Vagina (tissue), 2 donors: ENCODE data around the gene GSTO2. TPM values are rescaled to one million over a fixed set of nuclear protein-coding genes. Genes with fewer than 3 reads are reported as not detected.
A peak's percentile ranks its signal among the peaks of the same experiment; 100 is the strongest.

Experiments
- DNase-seq, 2 donors: peaks; one replicate each; pipeline ENCODE4 v3.0.0-alpha.2; 2017; ENCODE audit errors: extremely low spot score in 2 of 2
- H3K27ac ChIP-seq: fragments of 200-600 bp; sonication (generic); one replicate; pipeline ENCODE4 v1.5.1; 2019
- H3K27me3 ChIP-seq: fragments of 200-600 bp; sonication (generic); one replicate; pipeline ENCODE4 v1.5.1; 2019
- H3K36me3 ChIP-seq, 2 donors: fragments of 200-600 bp; sonication (generic); one replicate each; pipeline ENCODE4 v1.5.1; 2017 to 2019
- H3K4me1 ChIP-seq: fragments of 200-600 bp; sonication (generic); one replicate; pipeline ENCODE4 v1.5.1; 2019
- H3K4me3 ChIP-seq, 2 donors: fragments of 200-600 bp; sonication (generic); 1 replicate in 1 of 2; 2 replicates in 1 of 2; pipeline ENCODE4 v1.5.1; 2016 to 2019
- H3K9me3 ChIP-seq: fragments of 200-600 bp; sonication (generic); one replicate; pipeline ENCODE4 v1.5.1; 2019
- POLR2A ChIP-seq, 2 donors: fragments of 450-650 bp; IDR thresholded peaks; one replicate each; pipeline ENCODE4 v1.6.1; 2017; ENCODE audit warnings: antibody characterized with exemption in 2 of 2, mild to moderate bottlenecking in 2 of 2, moderate library complexity in 2 of 2
- POLR2AphosphoS5 ChIP-seq, 2 donors: sonication (generic); formaldehyde crosslinking; IDR thresholded peaks; one replicate each; pipeline ENCODE4 v1.9.0; 2017; ENCODE audit warnings: antibody characterized with exemption in 2 of 2, mild to moderate bottlenecking in 2 of 2, low read depth in 1 of 2; ENCODE audit not compliant: insufficient read depth in 1 of 2
- intact Hi-C: fragments of 100-400 bp; cut with DNase I; formaldehyde crosslinking; loops from one replicate; pipeline ENCODE4 v1.15.1; 2023
- total RNA-seq: library from RNA; depleted of rRNA; stranded (reverse); fragments of >200 nt; gene quantifications from one replicate; pipeline ENCODE4 v1.2.3, GENCODE V29; 2016
- TF ChIP-seq, protein P1 (sequence below), 3 experiments: fragments of 450-650 bp in 2 of 3; fragments of 200-600 bp in 1 of 3; sonication (generic) in 1 of 3; IDR thresholded peaks; one replicate each; pipeline ENCODE4 v1.5.1; 2017 to 2019; ENCODE audit warnings: antibody characterized with exemption in 3 of 3, mild to moderate bottlenecking in 2 of 3, moderate library complexity in 2 of 3

The GSTO2 gene
- total RNA-seq, 1 donor from 2014 or later, result 13.8 TPM

DNA sequence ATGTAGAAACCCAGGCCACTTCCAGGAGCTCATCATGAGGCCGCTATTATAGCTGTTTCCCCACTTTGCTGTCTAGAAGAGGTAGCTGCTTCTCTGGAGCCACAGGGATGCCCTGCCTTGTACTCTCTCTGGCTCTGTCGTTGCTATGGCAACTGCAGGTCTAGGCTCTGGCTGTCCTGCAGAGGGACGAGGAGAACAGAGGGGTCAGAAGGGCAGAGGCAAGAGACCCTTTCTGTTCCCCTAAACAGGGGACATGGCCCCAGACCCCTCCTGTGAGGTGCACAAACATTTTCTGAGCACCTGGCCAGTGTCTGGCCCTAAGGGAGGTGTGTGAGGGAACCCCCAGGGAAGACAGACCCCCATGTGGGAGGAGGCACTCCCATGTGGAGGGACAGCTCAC, 37.9 kb downstream of the GSTO2 start:
- no peak for TF ChIP-seq POLR2A (IDR thresholded peaks at IDR 0.05)
- TF ChIP-seq, protein P1, sequence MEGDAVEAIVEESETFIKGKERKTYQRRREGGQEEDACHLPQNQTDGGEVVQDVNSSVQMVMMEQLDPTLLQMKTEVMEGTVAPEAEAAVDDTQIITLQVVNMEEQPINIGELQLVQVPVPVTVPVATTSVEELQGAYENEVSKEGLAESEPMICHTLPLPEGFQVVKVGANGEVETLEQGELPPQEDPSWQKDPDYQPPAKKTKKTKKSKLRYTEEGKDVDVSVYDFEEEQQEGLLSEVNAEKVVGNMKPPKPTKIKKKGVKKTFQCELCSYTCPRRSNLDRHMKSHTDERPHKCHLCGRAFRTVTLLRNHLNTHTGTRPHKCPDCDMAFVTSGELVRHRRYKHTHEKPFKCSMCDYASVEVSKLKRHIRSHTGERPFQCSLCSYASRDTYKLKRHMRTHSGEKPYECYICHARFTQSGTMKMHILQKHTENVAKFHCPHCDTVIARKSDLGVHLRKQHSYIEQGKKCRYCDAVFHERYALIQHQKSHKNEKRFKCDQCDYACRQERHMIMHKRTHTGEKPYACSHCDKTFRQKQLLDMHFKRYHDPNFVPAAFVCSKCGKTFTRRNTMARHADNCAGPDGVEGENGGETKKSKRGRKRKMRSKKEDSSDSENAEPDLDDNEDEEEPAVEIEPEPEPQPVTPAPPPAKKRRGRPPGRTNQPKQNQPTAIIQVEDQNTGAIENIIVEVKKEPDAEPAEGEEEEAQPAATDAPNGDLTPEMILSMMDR (IDR thresholded peaks at IDR 0.05), result no peak
- DNase-seq, result no peak
- intact Hi-C loops, result no loop called here
- peaks cover 33% of the 10 kb centered on the region for H3K4me1 ChIP-seq
- no peak overlapping the region for H3K4me3 ChIP-seq
- no peaks in the 10 kb centered on the region for H3K9me3 ChIP-seq
- no peaks in the 10 kb centered on the region for H3K36me3 ChIP-seq
- no peak overlapping the region for H3K27ac ChIP-seq
- no peaks in the 10 kb centered on the region for H3K27me3 ChIP-seq

DNA sequence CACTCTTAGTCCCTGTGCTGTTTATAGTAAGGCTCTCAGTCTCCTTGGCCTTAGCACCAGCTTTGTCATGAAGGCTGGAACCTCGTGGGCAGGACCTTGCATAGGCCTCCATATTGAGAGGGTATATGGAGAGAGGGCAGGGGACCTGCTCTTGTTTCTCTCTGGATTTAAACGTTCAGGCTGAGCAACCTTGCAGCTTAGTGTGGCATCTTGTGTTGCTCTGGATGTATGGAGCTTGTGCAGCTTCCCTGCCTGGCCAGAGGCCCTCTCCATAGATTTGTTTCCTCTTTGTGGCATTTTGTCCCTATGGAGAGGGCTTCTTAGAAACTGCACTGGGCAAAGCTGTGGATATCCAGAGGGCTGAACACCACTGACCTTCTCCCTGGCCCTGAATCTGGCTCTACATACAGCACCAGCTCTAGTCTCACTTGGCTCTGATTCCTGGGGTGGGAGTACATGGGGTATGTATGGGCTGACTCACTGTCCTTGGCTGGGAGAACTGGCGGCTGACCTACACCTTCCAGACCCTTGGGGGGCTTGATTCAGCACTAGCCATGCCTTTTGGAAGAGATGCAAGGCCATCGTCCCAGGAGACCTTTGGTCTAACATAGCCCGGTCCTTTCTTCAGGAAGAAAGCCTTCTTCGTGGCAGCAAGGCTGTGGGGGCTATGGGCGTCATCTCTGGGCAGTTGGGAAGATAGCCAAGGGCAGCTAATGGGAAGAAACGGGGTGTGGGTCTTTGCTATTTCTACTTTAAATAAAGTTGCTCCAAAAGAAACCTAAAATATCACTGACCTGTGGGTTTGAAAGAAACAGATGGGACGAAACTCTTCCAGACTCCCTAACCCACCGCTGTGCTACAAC, 38.8 kb downstream of the GSTO2 start:
- H3K27ac ChIP-seq, result no peak overlapping the region

DNA sequence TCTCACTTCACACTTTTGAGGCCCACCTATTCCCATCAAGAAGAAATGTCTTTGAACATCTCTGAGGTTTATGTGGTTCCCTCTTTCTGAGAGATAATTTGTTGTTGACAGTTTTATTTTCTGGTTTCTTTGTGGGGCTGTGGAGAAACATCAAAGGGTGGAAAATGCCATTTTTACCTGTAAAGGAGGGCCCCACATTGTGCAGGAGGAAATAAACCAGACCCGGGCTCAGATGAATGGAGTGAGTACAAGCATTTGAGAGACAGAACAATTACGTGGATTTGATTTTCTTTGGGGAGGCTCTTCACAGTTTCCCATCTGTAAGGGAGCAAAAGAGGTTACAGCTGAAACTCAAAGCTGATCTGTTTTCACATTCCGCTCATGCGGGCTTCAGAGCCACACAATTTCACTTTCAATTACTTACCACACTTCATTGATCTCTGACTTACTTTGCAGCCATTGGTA, 39.5 kb downstream of the GSTO2 start:
- intact Hi-C loops, result no loop called here
- H3K4me3 ChIP-seq, result no peak overlapping the region
- H3K9me3 ChIP-seq, result no peaks in the 10 kb centered on the region
- peaks cover 42% of the 10 kb centered on the region for H3K4me1 ChIP-seq
- TF ChIP-seq, protein P1 (IDR thresholded peaks at IDR 0.05), result no peak
- no peak for TF ChIP-seq POLR2A (IDR thresholded peaks at IDR 0.05)
- no peak for TF ChIP-seq POLR2AphosphoS5 (IDR thresholded peaks at IDR 0.05; ENCODE audit: insufficient read depth in 1 of 2, low read depth in 1 of 2)
- H3K27me3 ChIP-seq, result no peaks in the 10 kb centered on the region
- no peak overlapping the region for H3K27ac ChIP-seq
- peaks cover 0 to 13% of the 10 kb centered on the region in 2 donors for H3K36me3 ChIP-seq
- no peak for DNase-seq

More for the DNA sequence above, 38.8 kb downstream of the GSTO2 start:
- peaks cover 0 to 6% of the 10 kb centered on the region in 2 donors for H3K36me3 ChIP-seq
- H3K4me3 ChIP-seq, result no peak overlapping the region
- H3K27me3 ChIP-seq, result no peaks in the 10 kb centered on the region
- intact Hi-C loops, result no loop called here
- no peaks in the 10 kb centered on the region for H3K9me3 ChIP-seq
- TF ChIP-seq POLR2A (IDR thresholded peaks at IDR 0.05) (no peak), POLR2AphosphoS5 (IDR thresholded peaks at IDR 0.05; ENCODE audit: insufficient read depth in 1 of 2, low read depth in 1 of 2) (no peak)
- TF ChIP-seq, protein P1 (IDR thresholded peaks at IDR 0.05), result no peak
- peaks cover 42% of the 10 kb centered on the region for H3K4me1 ChIP-seq
- no peak for DNase-seq

DNA sequence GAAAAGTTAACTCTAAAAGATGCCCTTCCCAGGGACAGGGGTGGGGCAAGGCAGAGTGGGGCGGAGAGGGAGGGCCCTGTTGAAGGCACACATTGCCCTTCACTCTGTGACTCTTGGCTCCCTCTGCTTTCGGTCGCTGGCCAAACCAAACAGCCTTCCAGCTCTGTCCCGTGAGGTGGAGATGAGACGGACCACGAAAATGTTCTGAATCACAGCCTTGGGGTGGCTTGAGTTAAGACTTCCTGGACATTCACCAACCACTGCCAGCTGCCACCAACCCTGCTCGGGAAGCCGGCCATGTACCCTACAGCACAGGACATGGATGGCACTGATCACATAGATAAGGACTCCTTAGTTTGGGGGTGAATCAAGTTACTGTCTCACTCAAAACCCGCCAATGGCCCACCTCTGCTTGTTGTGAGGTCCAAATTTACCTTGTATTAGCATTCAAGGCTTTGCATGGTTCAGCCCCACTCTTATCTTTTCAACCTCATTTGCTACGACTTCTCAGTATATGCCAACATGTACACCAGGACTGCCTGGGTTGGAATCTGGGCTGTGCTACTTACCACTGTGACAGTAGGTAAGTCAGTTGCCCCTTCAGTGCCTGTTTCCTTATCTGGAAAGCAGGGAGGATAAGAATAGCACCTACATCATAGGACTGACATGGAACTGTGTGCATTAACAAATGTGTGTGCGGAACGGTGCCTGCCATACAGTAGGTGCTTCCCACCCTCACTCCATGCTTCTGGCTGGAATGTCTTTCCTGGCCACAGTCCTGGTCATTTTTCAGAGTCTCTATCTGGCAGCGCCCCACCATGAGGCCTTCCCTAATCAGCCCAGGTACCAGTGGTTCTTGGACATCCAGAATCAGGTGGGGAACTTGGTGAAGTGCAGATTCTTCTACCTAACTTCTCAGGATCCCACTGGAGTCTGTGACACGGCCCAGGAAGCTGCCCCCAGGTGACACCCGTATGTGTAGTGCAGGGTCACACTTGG, 41.3 kb downstream of the GSTO2 start:
- Histone ChIP-seq H3K27me3 (no peaks in the 10 kb centered on the region), H3K36me3 (peaks cover 0 to 31% of the 10 kb centered on the region in 2 donors), H3K4me1 (peaks cover 35% of the 10 kb centered on the region)

DNA sequence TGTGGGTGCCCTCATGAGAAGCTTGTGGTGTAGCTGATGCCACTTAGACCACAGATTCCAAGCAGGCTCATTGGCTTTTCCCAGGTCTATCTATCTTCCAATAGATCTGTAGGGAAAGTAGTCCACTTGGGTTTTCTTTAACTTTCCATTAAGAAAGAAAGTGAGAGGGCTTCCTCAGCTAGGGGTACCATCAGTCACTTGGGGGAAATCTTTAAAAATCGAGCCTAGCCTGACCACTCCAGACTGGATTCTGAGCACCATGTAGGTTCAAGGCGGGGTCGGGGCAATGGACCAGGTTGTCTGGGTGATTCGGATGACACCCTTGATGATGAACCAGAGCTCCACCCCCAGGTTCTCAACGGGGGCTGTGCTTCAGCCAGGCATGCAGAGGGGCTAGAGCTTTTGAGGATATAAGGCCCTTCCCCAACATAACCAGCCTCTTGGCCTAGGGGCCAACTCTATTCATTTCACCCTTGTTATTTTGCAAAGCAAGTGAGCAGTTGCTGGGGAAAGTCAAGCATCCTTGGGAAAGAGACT, 42.3 kb downstream of the GSTO2 start:
- Histone ChIP-seq H3K4me1 (peaks cover 29% of the 10 kb centered on the region), H3K27ac (peak overlapping the region; percentile 3), H3K9me3 (no peaks in the 10 kb centered on the region), H3K27me3 (no peaks in the 10 kb centered on the region), H3K36me3 (peaks cover 0 to 31% of the 10 kb centered on the region in 2 donors), H3K4me3 (no peak overlapping the region)
- DNase-seq, result no peak
- intact Hi-C loops, result no loop called here
- TF ChIP-seq POLR2AphosphoS5 (IDR thresholded peaks at IDR 0.05; ENCODE audit: insufficient read depth in 1 of 2, low read depth in 1 of 2), result no peak
- no peak for TF ChIP-seq POLR2A (IDR thresholded peaks at IDR 0.05)
- TF ChIP-seq, protein P1 (IDR thresholded peaks at IDR 0.05), result no peak

More for the DNA sequence above, 41.3 kb downstream of the GSTO2 start:
- Histone ChIP-seq H3K9me3 (no peaks in the 10 kb centered on the region), H3K4me3 (no peak overlapping the region), H3K27ac (peak overlapping the region; percentile 20)
- TF ChIP-seq POLR2A (IDR thresholded peaks at IDR 0.05) (no peak), POLR2AphosphoS5 (IDR thresholded peaks at IDR 0.05; ENCODE audit: insufficient read depth in 1 of 2, low read depth in 1 of 2) (peak; percentile 21 to 57)
- intact Hi-C loops, result no loop called here
- DNase-seq, result no peak
